Activated CD4-positive, alpha-beta T cell treated with anti-CD3 and anti-CD28 coated beads, Interleukin-2, Interleukin-4, amounts not matched to agents 100 ng/mL and 50 ng/mL, durations not matched to agents 16 hours and 8 hours (primary cell): Measurements from ENCODE around the gene TELO2.

Source experiments
- DNase-seq: peaks from one replicate; pipeline ENCODE4 v3.0.0-alpha.2; 2020; ENCODE audit warnings: low spot score

The TELO2 gene

DNA sequence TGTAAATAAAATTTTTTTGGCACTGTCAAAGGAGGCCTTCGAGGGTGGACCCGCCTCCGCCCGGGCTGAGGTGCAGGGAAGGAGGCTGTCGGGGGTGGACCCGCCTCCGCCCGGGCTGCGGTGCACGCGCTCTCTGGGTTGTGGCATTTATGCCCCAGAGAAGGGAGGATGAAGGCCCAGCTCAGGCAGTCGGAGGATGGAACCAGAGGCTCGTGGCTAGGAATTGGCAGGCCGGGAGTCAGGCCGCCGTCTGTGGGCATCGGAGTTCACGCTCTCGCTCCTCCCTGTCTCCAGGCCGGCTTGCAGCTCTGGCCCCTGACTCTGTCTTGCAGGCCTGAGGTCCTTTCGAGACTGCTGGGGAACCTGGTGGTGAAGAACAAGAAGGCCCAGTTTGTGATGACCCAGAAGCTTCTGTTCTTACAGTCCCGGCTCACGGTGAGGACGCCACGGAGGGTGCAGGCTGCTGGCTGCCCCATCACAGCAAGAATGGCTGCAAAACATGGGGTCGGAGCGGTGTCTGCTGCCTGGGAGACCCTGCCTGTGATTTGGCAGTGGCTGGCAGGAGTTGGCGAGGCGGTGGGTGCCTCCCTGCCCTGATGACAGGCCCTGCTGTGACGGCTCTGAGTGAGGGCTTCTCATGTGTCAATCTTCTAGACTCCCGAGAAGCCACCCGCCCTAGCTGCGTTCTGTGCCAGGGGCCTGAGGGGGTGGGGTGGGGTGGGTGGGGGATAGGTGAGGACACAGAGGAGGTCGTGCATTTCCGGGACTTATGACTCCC lies 5.9 kb downstream of the TELO2 start:
- DNase-seq: no peak

DNA sequence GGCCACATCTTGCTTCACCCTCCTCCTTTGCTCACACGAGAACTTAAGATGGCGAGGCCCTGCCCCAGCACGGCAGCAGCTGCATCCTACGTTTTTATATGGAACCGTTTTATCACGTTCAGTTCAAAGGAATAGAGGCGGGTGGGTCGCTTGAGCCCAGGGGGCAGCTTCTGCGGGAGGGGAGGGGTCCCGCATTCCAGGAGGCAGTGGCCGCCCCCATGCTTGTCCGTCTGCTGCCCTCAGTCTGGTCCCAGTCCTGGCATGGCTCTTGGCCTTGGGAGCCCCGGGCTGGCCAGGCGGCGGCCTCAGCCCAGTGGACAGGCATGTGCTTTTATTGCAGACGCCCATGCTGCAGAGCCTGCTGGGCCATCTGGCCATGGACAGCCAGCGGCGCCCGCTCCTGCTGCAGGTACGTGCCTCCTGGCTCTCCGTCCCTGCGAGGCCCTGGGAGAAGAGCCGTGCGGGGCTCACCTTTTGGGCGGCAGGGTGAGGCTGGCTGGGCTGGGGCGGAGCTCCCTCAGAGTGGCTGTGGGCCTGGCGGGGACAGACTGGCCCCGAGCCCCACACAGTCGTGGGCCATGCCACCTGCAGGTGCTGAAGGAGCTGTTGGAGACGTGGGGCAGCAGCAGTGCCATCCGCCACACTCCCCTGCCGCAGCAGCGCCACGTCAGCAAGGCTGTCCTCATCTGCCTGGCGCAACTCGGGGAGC lies 6.8 kb downstream of the TELO2 start:
- DNase-seq: no peak

DNA sequence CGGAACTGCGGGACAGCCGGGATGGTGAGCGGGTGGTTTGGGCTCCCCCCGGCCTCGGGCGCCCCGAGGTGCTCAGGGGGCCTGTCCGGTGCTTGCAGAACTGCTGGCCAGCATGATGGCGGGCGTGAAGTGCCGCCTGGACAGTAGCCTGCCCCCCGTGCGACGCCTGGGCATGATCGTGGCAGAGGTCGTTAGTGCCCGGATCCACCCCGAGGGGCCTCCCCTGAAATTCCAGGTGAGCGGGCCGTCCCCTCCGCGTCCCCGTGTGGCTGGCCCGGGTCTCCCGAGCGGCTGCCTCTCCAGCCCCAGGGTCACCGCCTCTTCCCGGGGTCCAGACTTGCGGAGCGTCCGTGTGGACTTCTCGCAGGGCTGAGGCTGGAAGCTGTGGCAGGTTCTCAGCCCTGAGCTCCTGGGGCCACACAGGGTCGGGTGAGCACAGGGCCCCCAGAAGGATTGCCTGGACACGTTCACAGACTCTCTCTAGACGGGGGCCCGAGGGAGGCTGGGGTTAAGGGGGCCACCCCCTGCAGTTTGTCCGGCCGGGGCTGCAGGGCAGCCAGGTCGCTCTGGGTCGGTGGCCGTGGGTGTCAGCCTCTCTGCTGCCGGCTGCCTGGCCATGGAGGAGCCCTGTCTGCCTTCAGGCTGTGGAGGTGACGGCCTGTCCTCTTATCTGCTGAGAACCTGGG lies 7.4 kb downstream of the TELO2 start:
- DNase-seq: no peak

DNA sequence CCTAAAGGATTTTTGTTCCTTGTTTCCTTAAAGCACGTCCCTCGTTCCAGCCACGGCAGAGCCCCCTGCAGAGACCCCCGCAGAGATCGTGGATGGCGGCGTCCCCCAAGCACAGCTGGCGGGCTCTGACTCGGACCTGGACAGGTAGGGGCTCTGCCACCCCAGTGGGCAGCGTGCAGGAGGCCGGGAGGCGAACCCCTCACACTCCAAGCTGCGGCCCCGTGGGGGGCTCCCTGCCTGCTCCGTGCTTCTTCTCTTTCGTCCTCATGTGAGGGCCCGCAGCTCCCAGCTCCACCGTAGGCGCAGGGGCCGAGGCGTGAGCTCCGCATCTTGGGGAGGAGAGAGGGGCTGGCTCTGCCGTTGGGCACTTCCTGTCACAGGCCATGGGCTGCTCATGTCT lies 8.5 kb downstream of the TELO2 start:
- DNase-seq: no peak

DNA sequence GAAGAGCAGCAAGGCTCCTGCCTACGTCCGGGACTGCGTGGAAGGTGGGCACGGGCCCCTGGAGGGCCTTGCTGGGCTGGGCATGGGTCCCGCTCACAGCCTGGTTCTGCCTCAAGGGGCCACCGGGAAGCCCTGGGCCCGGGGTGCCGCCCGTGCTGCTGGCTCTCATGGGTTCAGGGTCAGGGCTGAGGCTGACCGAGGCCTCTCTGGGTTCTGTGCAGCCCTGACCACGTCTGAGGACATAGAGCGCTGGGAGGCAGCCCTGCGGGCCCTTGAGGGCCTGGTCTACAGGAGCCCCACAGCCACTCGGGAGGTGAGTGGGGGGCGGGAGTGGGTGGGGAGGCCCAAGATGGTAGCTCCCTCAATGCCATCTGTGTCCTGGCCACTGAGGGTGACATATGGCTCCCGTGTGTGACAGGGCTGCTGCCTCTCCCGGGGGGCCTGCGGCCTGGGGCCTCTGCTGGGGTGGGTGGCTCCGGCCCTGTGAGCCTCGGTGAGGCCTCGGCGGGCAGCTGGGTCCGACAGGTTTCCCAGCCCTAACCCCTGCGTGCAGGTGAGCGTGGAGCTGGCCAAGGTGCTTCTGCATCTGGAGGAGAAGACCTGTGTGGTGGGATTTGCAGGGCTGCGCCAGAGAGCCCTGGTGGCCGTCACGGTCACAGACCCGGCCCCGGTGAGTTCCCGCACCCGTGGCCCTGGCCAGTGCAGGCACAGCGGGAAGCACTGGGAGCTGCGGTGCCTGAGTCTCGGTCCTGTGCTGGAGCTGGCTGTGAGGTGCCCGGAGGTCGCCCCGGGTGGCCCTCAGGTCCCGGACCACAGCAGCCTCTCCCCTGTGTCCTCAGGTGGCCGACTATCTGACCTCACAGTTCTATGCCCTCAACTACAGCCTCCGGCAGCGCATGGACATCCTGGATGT lies 9.2 kb downstream of the TELO2 start:
- no peak for DNase-seq

DNA sequence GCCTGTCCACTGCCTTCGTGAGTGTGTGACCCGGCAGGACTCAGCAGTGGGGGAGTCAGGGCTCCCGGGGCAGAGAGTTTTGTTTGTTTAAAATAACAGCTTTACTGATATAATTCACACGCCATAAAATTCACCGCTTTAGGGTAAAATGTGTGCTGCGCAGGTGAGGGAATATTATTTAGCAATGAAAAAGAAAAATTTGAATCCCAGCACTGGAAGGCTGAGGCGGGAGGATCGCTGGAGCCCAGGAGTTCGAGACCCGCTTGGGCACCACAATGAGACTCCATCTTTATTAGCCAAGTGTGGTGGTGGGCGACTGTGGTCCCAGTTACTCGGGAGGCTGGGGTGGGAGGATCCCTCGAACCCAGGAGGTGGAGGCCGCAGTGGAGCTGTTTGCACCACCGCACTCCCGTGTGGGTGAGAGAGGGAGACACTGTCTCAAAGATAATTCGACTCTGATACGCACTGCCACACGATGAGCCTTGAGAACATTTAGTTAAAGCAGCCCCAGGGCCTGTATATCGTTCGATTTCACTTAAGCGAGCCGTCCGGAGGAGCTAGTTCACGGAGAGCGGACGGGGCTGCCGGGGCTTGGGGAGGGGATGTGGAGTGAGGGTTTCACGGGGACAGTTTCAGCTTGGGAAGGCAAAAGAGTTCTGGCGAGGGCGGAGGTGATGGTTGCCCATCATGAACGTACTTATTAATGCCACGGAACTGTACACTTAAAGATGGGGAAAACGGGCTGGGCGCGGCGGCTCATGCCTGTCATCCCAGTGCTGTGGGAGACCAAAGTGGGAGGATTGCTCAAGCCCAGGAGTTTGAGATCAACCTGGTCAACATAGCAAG lies 10.2 kb downstream of the TELO2 start:
- DNase-seq: no peak

DNA sequence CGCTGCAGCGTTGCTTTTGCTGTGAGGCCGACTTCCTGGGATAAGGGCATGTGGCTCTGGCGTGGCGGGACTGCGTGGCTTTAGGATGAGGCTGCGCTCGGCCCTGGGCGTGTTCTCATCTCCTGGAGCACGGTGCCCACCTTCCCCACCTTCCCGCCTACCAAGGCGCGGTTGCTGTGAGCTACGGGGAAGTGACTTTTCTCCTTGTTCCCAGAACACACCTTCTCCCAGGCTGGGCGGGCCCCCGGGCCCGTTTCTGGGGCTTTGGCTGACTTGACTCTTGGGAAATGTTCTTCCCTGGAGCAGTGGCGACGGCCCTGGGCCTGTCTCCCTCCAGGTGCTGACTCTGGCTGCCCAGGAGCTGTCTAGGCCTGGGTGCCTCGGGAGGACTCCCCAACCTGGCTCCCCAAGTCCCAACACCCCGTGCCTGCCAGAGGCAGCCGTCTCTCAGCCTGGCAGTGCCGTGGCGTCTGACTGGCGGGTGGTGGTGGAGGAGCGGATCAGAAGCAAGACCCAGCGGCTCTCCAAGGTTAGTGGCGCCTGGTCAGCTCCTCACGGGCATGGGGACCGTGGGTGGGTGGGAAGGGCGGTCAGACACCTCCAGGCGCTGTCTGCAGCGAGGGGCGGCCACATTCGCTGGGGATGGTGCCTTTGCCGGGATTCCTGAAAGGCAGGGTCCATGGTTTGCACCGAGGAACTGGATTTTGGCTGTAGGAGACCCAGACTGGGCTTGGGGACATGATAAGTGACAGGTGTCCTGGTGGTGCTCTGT lies 12.1 kb downstream of the TELO2 start:
- DNase-seq: no peak

DNA sequence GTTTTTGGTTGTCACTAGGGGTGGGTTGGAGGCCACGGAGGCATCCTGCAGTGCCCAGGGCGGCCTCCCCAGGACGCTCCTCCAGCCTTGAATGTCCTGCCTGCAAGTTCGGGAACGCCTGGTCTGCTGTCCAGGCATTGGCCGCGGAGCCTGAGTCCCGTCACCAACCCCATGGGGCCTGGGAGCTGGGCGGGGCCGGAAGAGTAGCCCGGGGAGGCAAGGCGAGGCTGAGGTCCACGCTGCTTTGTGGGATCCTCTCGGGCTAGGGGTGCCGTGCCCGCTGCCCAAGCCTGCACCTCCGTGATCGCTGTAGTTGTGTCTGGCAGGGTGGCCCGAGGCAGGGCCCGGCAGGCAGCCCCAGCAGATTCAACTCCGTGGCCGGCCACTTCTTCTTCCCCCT lies 12.8 kb downstream of the TELO2 start:
- no peak for DNase-seq

DNA sequence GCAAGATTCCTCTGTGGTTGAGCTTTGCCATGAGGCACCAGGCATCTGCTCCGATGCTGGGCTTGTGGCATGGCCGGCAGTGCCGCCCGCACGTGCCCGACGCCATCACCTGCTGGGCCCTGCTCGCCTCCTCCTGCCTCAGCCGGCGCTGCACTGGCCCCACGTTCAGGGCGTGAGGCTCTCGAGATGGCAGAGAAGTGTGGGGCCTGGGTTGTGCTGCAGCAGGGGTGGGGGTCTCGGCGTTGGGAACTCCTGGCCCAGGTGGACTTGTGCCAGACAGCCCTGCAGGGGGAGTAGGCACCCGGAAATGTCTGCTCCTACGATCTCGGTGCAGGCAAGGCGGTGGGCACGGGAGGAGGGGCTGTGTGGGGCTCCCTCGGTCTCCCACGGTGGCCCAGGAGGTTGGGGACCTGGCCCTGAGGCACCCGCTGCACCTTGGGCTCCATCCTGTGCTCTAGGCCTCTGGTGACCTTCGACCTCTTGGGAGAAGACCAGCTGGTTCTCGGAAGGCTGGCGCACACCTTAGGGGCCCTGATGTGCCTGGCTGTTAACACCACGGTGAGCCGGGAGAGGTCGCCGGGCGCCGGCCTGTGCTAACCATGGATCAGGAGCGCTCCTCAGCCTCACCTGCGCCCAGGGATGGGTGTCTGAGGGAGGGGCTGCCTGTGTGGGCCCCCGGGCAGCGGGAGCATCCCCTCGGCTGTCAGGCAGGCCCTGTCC lies 13.5 kb downstream of the TELO2 start:
- no peak for DNase-seq

DNA sequence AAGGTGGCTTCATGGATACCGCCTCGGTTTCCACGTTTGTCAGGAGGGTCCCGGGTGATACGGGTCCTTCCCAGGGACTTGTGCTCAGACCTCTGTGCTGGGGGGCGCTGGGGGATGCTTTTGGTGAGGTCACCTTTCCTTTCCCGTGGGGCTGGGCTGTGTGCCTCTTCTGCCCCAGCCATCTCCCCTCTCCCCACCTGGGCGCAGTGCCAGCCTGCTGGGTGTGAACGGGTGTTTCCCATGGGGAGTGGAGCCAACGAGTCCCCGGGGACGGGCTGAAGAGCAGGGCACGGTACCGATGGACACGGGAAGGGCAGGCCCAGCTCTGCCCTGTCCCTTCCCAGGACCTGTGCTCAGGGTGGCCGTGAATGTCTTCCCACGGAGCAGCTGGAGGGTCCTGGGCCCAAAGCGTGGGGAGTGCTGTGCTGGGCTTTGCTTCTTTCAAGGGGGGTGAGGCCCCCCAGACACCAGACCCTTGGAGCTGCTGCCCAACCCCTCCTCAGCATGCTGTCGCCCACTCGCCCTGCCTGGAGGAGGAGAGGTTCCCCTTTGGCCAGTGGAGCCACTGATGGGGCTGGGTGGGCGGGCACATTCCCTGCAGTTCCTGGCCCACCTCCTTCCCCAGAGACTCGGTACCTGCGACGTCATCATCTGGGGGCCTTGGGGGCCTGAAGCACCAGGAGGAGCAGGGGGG lies 15.5 kb downstream of the TELO2 start:
- no peak for DNase-seq

DNA sequence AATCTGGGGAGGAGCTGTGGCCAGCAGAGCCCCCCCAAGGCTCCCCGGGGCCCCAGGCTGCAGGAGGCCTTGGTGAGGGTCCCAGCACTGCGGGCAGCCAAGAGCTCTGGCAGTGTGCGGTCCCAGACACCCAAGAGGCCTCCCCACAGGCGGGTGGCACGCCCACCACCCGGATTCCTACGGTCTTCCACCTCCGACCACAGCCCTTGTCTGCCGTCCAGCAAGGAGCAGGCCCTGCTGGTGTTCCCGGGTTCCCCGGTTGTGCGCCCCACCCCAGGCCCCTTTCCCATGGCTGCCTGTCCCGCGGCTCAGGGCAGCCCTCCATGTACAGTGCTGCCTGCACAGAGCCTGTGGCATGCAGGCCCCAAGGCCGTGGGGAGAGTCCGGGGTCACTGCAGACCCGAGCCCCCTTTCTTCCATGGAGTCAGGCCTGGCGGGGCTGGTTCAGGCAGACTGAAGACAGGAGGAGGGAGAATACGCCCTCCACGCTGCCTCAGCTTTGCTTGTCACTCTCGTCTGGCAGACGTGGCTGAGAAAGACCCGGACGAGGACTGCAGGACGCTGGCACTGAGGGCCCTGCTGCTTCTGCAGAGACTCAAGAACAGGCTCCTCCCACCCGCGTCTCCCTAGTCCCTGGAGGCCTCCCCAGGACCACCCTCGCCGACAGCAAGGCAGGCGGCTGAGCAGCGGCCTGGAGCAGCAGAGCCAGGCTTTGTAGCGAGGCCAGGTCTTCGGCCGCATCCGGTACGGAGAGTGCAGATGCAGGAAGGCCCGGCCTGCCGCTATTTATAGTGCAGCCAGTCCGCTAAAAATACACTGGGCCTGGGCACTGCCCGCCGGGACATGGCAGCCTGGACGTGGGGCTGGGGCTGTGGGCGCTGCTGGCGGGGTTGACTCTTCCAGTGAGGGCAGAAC lies 16.4 kb downstream of the TELO2 start:
- no peak for DNase-seq

DNA sequence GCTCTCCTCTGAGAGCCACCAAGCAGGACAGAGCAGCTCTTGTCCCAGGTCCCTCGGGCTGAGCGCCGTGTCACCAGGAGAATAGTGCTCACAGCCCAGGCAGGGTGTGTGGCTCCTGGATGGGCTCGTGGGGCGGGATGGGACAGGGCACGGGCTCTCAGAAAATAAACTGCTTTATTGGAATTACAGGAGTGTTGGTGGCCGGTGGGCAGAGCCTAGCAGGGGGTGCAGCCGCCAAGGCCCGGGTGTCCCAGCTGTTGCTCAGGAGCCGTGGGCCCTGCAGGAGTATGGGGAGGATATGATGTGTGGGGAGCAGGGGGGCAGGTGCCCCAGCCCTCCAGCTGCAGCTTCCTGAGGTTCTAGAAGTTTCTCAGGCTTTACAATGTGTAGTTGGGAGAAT lies 17.1 kb downstream of the TELO2 start:
- no peak for DNase-seq

DNA sequence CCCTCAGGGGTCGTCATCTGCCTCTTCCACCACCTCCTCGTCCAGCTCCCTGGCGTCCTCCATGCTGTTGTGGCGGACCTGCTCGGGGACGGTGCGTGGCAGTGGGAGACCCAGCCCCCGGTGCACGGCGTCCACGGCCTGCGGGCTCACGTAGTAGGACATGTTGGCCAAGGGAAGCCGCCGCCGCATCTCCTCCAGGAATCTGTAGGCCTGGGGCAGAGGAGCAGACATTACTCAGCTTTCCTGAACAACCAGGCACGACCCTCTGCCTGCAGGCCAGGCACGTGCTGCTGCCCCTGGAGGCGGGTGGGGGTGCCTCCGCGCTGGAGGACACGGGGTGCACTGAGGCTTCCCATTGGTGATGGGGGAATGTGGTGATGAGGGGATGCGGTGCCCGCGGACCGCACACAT lies 17.8 kb downstream of the TELO2 start:
- DNase-seq: no peak

DNA sequence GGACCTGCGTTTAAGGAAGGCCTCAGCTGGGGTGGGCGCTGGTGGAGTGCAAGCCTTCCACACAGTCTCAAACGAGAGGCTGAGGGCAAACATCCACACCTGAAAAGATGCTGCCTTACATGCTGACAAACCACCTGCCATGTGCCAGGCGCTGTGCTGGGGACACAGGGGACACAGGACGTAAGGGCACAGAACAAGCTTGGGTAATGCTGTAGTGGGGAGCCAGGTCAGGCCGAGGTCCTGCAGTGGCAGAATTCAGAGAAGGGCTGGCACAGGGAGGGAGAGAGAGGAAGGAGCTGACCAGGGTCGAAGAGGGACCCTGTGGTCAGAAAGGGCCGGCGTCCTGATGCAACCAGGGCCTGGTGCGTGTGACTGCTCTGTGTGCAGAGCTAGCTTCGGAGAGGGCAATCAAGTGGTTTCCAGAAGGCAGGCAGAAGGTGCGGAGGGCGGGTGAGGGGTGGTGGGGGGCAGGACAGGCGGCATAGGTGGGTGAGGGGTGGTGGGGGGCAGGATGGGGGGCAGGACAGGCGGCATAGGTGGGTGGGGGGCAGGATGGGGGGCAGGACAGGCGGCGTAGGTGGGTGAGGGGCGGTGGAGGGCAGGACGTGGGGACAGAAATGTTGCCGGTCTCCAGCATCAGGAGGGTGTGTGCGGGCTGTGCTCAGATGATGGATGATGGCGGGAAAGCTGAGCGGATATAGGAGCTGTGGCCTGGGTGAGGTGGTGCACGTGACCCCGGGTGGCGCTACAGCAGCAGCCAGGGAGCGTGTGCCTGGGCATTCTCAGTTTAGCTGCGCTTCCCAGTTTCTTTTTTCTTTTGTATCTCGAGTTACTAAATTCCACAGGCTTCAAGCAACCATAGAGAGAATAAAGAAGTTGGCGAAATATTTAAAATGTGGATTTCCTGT lies 18.8 kb downstream of the TELO2 start:
- no peak for DNase-seq

DNA sequence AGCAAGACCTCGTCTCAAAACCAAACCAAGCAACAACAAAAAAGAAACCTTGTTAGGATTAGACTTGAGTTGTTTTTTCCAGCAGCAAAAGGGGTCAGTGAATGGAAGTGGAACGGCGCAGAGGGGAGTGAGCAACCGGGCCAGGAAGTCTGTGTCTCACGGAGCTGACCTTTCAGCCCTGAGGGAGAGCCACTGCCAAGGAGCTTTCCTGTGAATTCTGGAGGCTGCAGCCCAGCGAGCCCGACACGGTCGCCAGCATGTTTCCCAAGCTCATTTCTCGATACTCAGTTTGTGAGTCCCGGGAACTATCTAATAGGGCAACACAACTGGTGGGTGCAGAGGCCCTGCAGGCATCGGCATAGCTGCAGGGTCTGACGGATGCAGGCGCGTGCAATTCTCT lies 19.6 kb downstream of the TELO2 start:
- no peak for DNase-seq

DNA sequence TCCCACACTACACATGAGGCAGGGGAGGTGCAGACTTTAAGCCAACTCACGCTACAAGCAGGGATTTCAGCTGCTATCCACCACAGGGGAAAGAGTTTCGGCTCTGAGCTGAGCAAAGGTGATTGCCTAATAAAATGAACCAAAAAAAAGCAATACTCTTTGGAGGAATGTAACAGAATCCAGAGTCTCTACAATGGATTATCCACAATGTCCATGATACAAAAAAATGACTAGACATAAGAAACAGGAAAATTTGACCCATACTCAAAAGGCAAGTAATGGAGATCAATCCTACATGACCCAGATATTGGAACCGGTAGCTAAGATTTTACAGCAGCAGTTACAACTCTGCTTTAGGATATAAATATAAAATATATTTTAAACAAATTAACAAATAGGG lies 21.3 kb downstream of the TELO2 start:
- DNase-seq: no peak

DNA sequence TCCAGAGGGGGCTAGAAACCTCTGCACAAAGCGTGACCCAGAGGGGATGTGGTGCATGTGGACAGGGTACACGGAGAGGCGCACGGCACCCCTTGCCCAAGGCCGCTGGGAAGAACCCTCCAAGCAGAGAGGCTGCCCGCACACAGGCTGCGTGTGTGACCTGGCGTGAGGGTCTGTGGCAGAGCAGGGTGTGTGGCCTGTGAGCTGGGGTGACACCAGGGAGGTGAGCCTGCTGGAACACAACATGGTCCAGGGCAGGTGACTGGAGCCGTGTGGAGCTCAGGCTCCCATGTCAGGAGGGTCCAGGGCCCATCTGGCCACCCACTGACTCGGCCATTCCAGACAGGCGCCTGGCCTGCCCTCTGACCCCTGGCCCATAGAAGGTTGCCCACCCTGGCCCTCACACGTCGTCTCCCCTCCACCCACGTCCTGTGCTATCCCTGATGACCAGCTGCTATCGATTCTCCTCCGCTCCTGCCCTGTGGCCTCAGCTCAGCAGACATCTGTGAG lies 25.5 kb downstream of the TELO2 start:
- no peak for DNase-seq
